ENCODE data around the gene MS4A10. TPM values are rescaled to one million over a fixed set of nuclear protein-coding genes. Genes with fewer than 3 reads are reported as not detected.

Gene MS4A10
- total and polyA plus RNA-seq, 2 of the 8 experiments (the other 6 are each of a cell fraction or from before 2014, with no cell fraction given): not detected

- Histone ChIP-seq H3K4ac (replicated peaks; ENCODE audit: insufficient read length, low read depth, low read length) (no peak overlapping the region), H3K4me2 (ENCODE audit: insufficient read depth in 1 of 2, low read depth in 2 of 2, low read length in 2 of 2) (no peak overlapping the region), H2BK12ac (ENCODE audit: low read depth, low read length) (no peak overlapping the region), H4K91ac (replicated peaks; ENCODE audit: insufficient read length, low read length) (no peak overlapping the region), H3K23me2 (ENCODE audit: low read depth, low read length) (no peaks in the 10 kb centered on the region), H3K27me3 (replicated peaks in 1 of 4; ENCODE audit: control insufficient read depth in 3 of 4, extremely low read depth in 1 of 4, insufficient read depth in 3 of 4, low read length in 3 of 4) (no peaks in the 10 kb centered on the region), H3K56ac (replicated peaks; ENCODE audit: insufficient read length, low read depth, low read length) (no peak overlapping the region), H3K18ac (ENCODE audit: extremely low read depth, low read length) (no peak overlapping the region), H3K9me3 (ENCODE audit: insufficient read depth in 2 of 2, low read depth in 1 of 2, low read length in 1 of 2) (peaks cover 0 to 3% of the 10 kb centered on the region in 2 experiments; a peak in 1 of 4 replicates), H3K23ac (ENCODE audit: insufficient read length) (no peak overlapping the region), H2BK20ac (ENCODE audit: low read length) (no peak overlapping the region), H4K8ac (ENCODE audit: extremely low read depth, insufficient read depth, low read length) (no peak overlapping the region), H2BK120ac (replicated peaks; ENCODE audit: low read depth, low read length) (no peak overlapping the region), H3K9ac (replicated peaks in 1 of 4; ENCODE audit: extremely low read depth in 1 of 4, low read depth in 3 of 4, low read length in 3 of 4) (no peak overlapping the region), H4K20me1 (replicated peaks in 1 of 2; ENCODE audit: control insufficient read depth in 1 of 2, insufficient read depth in 2 of 2, low read length in 2 of 2) (peaks cover 0 to 4% of the 10 kb centered on the region in 2 experiments), H3K4me1 (replicated peaks in 1 of 4; ENCODE audit: control insufficient read depth in 3 of 4, insufficient read depth in 4 of 4, low read length in 3 of 4) (no peaks in the 10 kb centered on the region), H3K14ac (ENCODE audit: insufficient read length) (no peak overlapping the region), H2BK15ac (ENCODE audit: low read length) (no peak overlapping the region), H2BK5ac (ENCODE audit: low read depth, low read length) (no peak overlapping the region), H3K27ac (ENCODE audit: low read depth, low read length) (no peak overlapping the region), H3K36me3 (ENCODE audit: control insufficient read depth in 2 of 4, insufficient read depth in 4 of 4, low read length in 3 of 4) (no peaks in the 10 kb centered on the region), H3K79me1 (ENCODE audit: low read depth, low read length) (no peaks in the 10 kb centered on the region), H2AFZ (ENCODE audit: low read length) (no peak overlapping the region), H4K5ac (ENCODE audit: insufficient read length, low read depth, low read length) (no peak overlapping the region), H3K4me3 (ENCODE audit: extremely low read depth in 1 of 4, insufficient read depth in 2 of 4, low read depth in 3 of 4, low read length in 4 of 4) (no peak overlapping the region), H3K79me2 (ENCODE audit: control insufficient read depth in 1 of 2, insufficient read depth in 2 of 2, low read length in 2 of 2) (no peaks in the 10 kb centered on the region), H2AK5ac (ENCODE audit: low read depth, low read length) (no peak overlapping the region)
- no peak for FAIRE-seq
- TF ChIP-seq SP2 (IDR thresholded peaks at IDR 0.05; ENCODE audit: low read length) (no peak), RAD21 (IDR thresholded peaks at IDR 0.05 in 1 of 2, conservative IDR thresholded peaks at IDR 0.05 in 1 of 2; ENCODE audit: low read depth in 2 of 2, low read length in 2 of 2) (peak in 1 of 2 experiments; percentile 29; a peak in 1 of 4 replicates), SIX5 (IDR thresholded peaks at IDR 0.05; ENCODE audit: low read depth, low read length) (no peak), CTCF (IDR thresholded peaks at IDR 0.05; ENCODE audit: control extremely low read depth in 1 of 3, insufficient read depth in 1 of 3, low read depth in 1 of 3, low read length in 3 of 3) (peak; percentile 27 to 46 (median 35))
- TF ChIP-seq, protein P1, sequence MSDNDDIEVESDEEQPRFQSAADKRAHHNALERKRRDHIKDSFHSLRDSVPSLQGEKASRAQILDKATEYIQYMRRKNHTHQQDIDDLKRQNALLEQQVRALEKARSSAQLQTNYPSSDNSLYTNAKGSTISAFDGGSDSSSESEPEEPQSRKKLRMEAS (IDR thresholded peaks at IDR 0.05): no peak
- no peak for DNase-seq (ENCODE audit: low read depth in 1 of 2, low spot score in 2 of 2)
- WGBS, 2 experiments (ENCODE audit: extremely low coverage in 1 of 2, insufficient coverage in 1 of 2, insufficient read length in 1 of 2, insufficient replicate concordance in 2 of 2, low coverage in 1 of 2, low lambda C conversion rate in 2 of 2, missing lambda C conversion rate in 1 of 2): 60% methylated on average over 1 of the region's 1 CpG; no CpG with 5 or more reads in 1 of the 2 experiments
- ChIA-PET CTCF (ENCODE audit: partially characterized antibody) (interaction anchor here (0.5 to 6.2 kb wide), 9 partner anchors 9 to 478 kb away, joined by 3 to 61 read pairs (median 6); partner anchors contain the start of gene MS4A15), POLR2A (ENCODE audit: partially characterized antibody) (interaction anchor here (1.6 kb wide), 1 partner anchor 16 kb away, joined by 3 read pairs; no protein-coding TSS in a partner anchor)
Measured at GRCh38 chr11:60743058-60743457, 42.1 kb upstream of the MS4A10 start.

Data from H1 (cell line).